Retinal pigment epithelial cell (primary cell): ENCODE measurements around the gene AQP7.

ENCODE experiments used
- DNase-seq: peaks from one replicate; pipeline ENCODE4 v3.0.0-alpha.2; 2010; ENCODE audit warnings: low read depth
- H3K4me3 ChIP-seq: 2 replicates; pipeline ENCODE4 v1.5.1; 2011; ENCODE audit warnings: mild to moderate bottlenecking, low read length, control low read depth, moderate library complexity
- TF ChIP-seq, protein P1 (sequence below): conservative IDR thresholded peaks from 2 replicates; pipeline ENCODE4 v1.5.1; 2011; ENCODE audit warnings: low read depth, low read length, control low read depth, inconsistent platforms

AQP7 gene

DNA sequence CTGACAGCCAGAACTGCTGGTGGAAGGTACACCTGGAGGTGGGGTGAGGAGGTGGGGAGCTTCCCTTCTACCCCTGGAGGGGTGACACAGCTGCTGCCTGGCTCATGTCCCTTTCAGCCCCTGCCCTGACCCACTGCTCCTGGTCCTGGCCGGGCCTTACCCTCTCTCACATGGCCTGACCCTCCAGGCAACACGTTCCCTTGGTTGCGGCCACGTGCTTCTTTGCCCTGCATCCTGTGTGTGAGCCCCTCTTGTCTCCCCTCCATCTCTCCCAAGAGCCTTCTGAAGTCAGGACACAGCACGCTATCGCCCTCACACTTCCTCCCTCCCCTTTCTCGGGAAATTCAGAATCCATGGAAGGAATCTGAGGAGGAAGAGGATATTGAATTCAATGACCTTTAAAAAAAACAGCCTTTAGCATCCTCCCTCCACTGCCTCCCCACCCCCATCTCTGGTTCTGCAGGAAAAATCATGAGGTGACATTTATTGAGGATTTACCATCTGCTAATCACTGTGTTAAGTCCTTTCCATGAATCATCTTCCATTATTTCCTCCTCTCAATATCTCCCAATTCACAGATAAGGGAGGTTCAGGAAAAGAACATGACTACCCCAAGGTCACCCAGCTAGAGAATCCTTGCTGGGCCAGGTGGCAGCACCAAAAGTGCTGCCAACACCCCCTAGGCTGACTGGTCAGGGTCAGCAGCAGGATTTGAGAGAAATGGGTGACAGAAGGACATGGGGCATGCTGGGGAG, 36.7 kb upstream of the AQP7 start:
- no peak for DNase-seq
- TF ChIP-seq, protein P1, sequence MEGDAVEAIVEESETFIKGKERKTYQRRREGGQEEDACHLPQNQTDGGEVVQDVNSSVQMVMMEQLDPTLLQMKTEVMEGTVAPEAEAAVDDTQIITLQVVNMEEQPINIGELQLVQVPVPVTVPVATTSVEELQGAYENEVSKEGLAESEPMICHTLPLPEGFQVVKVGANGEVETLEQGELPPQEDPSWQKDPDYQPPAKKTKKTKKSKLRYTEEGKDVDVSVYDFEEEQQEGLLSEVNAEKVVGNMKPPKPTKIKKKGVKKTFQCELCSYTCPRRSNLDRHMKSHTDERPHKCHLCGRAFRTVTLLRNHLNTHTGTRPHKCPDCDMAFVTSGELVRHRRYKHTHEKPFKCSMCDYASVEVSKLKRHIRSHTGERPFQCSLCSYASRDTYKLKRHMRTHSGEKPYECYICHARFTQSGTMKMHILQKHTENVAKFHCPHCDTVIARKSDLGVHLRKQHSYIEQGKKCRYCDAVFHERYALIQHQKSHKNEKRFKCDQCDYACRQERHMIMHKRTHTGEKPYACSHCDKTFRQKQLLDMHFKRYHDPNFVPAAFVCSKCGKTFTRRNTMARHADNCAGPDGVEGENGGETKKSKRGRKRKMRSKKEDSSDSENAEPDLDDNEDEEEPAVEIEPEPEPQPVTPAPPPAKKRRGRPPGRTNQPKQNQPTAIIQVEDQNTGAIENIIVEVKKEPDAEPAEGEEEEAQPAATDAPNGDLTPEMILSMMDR, result no peak
- H3K4me3 ChIP-seq, result no peak overlapping the region

DNA sequence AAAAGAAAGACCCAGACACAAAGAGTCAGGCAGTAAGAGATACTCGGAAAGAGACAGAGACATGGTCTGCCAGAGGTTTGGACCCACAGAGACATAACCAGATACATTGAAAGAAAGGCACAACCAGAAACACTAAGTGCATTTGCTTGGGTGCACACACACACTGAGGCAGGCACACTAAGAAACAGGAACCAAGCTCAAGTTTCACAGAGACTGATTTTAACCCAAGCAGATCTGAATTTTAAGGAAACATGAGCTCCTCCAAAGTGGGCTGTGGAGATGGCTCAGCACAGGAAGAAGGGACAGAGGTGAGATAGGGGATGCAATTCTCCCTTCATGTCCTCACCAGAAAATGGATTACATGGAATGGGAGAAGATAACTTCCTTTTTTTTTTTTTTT, 35.5 kb upstream of the AQP7 start:
- no peak overlapping the region for H3K4me3 ChIP-seq
- TF ChIP-seq, protein P1, result no peak
- no peak for DNase-seq

DNA sequence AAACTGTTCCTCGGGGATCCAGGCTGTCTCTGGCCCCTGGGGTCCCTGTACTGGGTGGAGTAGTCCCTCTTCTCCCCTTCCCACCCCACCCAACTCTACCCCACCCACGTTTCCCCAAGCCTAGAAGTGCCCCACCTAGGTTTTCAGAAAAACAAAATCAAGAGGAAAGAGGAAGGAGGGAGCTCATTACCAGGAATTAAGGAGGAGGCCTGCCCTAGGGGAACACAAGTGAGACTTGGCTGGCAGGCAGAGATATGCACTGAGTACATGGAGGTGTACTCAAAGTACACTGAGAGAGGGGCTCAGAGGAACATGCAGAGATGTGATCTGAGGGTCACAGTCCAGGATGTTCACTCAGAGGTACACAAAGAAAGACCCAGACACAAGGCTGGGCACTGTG, 34.8 kb upstream of the AQP7 start:
- TF ChIP-seq, protein P1, result no peak
- no peak for DNase-seq
- H3K4me3 ChIP-seq, result no peak overlapping the region

DNA sequence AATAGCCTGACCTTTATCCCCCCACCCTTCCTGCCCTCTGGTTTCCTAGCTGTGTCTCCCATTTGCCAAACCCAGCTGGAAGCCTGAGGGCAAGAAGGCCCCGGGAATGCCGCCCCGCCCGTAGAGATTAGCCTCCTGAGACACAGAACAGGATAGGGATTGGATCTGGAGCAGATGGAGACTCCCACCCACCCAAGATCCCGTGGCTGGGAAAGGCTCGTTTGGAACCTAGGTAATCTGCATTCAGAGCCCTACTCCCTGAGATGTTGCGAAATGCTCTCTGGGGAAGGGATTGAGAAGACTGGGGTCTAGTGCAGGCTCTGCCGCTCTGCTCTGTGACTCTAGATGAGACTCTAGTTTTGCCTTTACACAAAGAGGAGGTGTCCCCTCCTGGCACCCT, 34.1 kb upstream of the AQP7 start:
- DNase-seq, result no peak
- TF ChIP-seq, protein P1, result no peak
- H3K4me3 ChIP-seq, result no peak overlapping the region

DNA sequence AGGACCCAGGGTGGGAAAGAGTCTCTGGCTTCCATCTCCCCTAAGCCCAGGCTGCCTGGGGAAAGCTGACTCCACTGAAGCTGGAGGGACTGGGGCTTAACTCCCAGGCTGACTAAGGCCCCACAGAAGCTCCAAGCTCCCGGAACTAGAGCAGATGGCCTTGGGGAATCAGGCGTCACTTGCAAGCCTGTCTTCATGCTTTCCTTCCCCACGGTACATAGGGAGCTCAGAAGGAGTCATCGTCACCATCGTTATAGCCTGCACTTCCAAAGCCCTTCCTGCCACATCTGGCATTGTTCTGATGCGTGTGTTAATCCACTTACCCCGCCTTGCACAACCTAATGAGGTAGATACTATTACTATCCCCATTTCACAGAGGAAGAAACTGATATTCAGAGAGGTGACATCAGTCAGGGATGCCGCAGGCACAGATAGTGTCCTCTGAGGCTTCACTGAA, 33.5 kb upstream of the AQP7 start:
- no peak overlapping the region for H3K4me3 ChIP-seq
- TF ChIP-seq, protein P1, result no peak
- DNase-seq, result no peak

DNA sequence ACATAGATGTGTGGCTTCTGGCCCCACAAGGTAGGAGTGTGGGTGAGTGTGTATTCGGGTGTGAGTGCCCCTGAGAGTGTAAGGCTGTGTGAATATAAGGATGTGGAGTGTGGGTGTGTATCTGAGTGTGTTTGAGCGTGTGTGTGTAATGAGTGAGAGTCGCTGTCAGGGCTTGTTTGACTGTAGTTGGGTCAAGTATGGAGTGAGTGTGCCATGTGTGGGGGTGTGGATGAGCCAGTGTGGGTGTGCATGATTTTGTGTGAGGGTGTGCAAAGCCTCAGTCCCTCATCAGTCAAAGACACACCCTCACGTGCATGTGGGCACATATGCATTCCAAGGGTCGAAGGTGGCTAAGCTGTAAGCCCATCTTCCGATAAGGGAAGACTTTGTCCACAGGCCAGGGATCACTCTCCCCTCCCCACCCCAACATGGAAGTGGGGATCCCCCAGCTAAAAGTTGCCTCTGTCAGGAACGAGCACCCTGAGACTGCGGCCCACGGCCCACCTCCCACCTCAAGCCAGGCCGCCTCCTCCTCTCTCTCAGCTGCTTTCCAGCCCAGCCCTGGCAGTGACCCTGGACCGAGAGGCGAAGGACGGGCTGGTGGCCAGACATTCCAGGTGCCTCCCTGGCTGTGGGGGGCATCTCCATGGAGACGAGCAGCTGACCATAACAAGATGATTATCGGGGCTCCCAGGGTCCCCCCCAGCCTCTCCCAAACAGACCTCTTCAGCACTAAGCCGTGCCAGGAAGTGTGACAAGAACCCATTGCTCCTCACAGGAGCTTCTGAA, 32.1 kb upstream of the AQP7 start:
- H3K4me3 ChIP-seq, result no peak overlapping the region
- no peak for DNase-seq
- TF ChIP-seq, protein P1, result no peak
